Smooth muscle cell (in vitro differentiated cells): ENCODE measurements around the gene NIPA2. TPM values are rescaled to one million over a fixed set of nuclear protein-coding genes. Genes with fewer than 3 reads are reported as not detected.

Experiments
- DNase-seq: peaks from one replicate; lab custom pipeline; 2025; ENCODE audit not compliant: unreplicated experiment; lab: John Stamatoyannopoulos, UW
- H2AFZ ChIP-seq: fragments of 200-600 bp; sonication (generic); 2 replicates; pipeline ENCODE4 v1.6.0; 2016; ENCODE audit warnings: antibody characterized with exemption, low read depth, mild to moderate bottlenecking
- H3F3A ChIP-seq: fragments of 200-600 bp; sonication (generic); 2 replicates; pipeline ENCODE4 v1.6.0; 2017; ENCODE audit warnings: antibody characterized with exemption, low read depth
- H3K27ac ChIP-seq: fragments of 200-600 bp; sonication (generic); 2 replicates; pipeline ENCODE4 v1.5.1; 2016; ENCODE audit warnings: low read depth, mild to moderate bottlenecking
- H3K27me3 ChIP-seq: fragments of 200-600 bp; sonication (generic); 2 replicates; pipeline ENCODE4 v1.6.1; 2016; ENCODE audit warnings: low read depth, mild to moderate bottlenecking
- H3K36me3 ChIP-seq: fragments of 200-600 bp; sonication (generic); 2 replicates; pipeline ENCODE4 v1.5.1; 2016; ENCODE audit warnings: low read depth
- H3K4me1 ChIP-seq: fragments of 200-600 bp; sonication (generic); 2 replicates; pipeline ENCODE4 v1.5.1; 2016; ENCODE audit warnings: low read depth
- H3K4me2 ChIP-seq: fragments of 200-600 bp; sonication (generic); 2 replicates; pipeline ENCODE4 v1.6.0; 2016; ENCODE audit warnings: mild to moderate bottlenecking
- H3K4me3 ChIP-seq: fragments of 200-600 bp; sonication (generic); 2 replicates; pipeline ENCODE4 v1.5.1; 2016; ENCODE audit warnings: mild to moderate bottlenecking
- H3K79me2 ChIP-seq: fragments of 200-600 bp; sonication (generic); 2 replicates; pipeline ENCODE4 v1.6.0; 2016; ENCODE audit warnings: low read depth, mild to moderate bottlenecking
- H3K9ac ChIP-seq: fragments of 200-600 bp; sonication (generic); 2 replicates; pipeline ENCODE4 v1.6.0; 2016; ENCODE audit warnings: low read depth
- H3K9me3 ChIP-seq: fragments of 200-600 bp; sonication (generic); replicated peaks from 2 replicates; pipeline ENCODE4 v1.5.1; 2016; ENCODE audit warnings: low read depth
- H4K20me1 ChIP-seq: fragments of 200-600 bp; sonication (generic); 2 replicates; pipeline ENCODE4 v1.6.0; 2016; ENCODE audit warnings: low read depth
- CTCF ChIP-seq: fragments of 200-600 bp; sonication (generic); IDR thresholded peaks from 2 replicates; pipeline ENCODE4 v1.5.1; 2017; ENCODE audit warnings: borderline replicate concordance, mild to moderate bottlenecking, antibody characterized with exemption; ENCODE audit not compliant: insufficient read depth, poor library complexity, severe bottlenecking
- WGBS: methylation state at CpG from one replicate; pipeline ENCODE4 v1.1.7; 2016; ENCODE audit warnings: low lambda C conversion rate; 5-methylcytosine and 5-hydroxymethylcytosine counted together
- polyA plus RNA-seq: library from polyadenylated mRNA; unstranded; fragments of >200 nt; fragmentation: Nextera tagmentation; extraction: Ambion mirVana; gene quantifications from 2 replicates; pipeline ENCODE4 v1.2.1, GENCODE V29; 2016
- total RNA-seq: library from RNA; depleted of rRNA; stranded (reverse); fragments of >200 nt; gene quantifications from 2 replicates; pipeline ENCODE4 v1.2.3, GENCODE V29; 2014

Gene NIPA2
- total and polyA plus RNA-seq, 2 experiments from 2014 or later: 44.7 to 70.5 TPM

GRCh38 chr15:22880068-22880980 lies 41.9 kb downstream of the NIPA2 start:
- no peaks in the 10 kb centered on the region for H3K9me3 ChIP-seq
- H4K20me1 ChIP-seq: peaks cover 30% of the 10 kb centered on the region
- peaks cover 7% of the 10 kb centered on the region for H3K36me3 ChIP-seq
- H3K27me3 ChIP-seq: no peaks in the 10 kb centered on the region
- H3K4me3 ChIP-seq: no peak overlapping the region
- H2AFZ ChIP-seq: no peak overlapping the region
- no peak overlapping the region for H3K4me2 ChIP-seq
- no peak for TF ChIP-seq CTCF
- no peaks in the 10 kb centered on the region for H3F3A ChIP-seq
- no peaks in the 10 kb centered on the region for H3K4me1 ChIP-seq
- H3K27ac ChIP-seq: no peak overlapping the region
- H3K79me2 ChIP-seq: no peaks in the 10 kb centered on the region
- no peak for DNase-seq
- WGBS: 98% methylated on average over 32 of the region's 33 CpGs
- H3K9ac ChIP-seq: no peak overlapping the region

GRCh38 chr15:22880981-22881738 lies 42.7 kb downstream of the NIPA2 start:
- H3K79me2 ChIP-seq: no peaks in the 10 kb centered on the region
- no peaks in the 10 kb centered on the region for H3F3A ChIP-seq
- peaks cover 24% of the 10 kb centered on the region for H4K20me1 ChIP-seq
- H3K9ac ChIP-seq: no peak overlapping the region
- no peaks in the 10 kb centered on the region for H3K27me3 ChIP-seq
- no peaks in the 10 kb centered on the region for H3K4me1 ChIP-seq
- H2AFZ ChIP-seq: no peak overlapping the region
- WGBS: 97% methylated on average over 19 of the region's 19 CpGs
- no peaks in the 10 kb centered on the region for H3K9me3 ChIP-seq
- no peak for DNase-seq
- H3K4me2 ChIP-seq: no peak overlapping the region
- no peak overlapping the region for H3K27ac ChIP-seq
- TF ChIP-seq CTCF: no peak
- peaks cover 7% of the 10 kb centered on the region for H3K36me3 ChIP-seq
- H3K4me3 ChIP-seq: no peak overlapping the region

GRCh38 chr15:22881739-22882440 lies 43.4 kb downstream of the NIPA2 start:
- Histone ChIP-seq H3K4me1 (no peaks in the 10 kb centered on the region), H4K20me1 (peaks cover 19% of the 10 kb centered on the region), H3F3A (no peaks in the 10 kb centered on the region), H3K4me2 (no peak overlapping the region), H3K27me3 (no peaks in the 10 kb centered on the region), H3K9ac (no peak overlapping the region), H3K27ac (no peak overlapping the region), H3K36me3 (peaks cover 7% of the 10 kb centered on the region), H3K4me3 (no peak overlapping the region), H3K79me2 (no peaks in the 10 kb centered on the region), H3K9me3 (no peaks in the 10 kb centered on the region), H2AFZ (no peak overlapping the region)
- DNase-seq: no peak
- no peak for TF ChIP-seq CTCF
- 97% methylated on average over 25 of the region's 25 CpGs for WGBS
